ENCODE results near the gene ADORA2A. TPM values are rescaled to one million over a fixed set of nuclear protein-coding genes. Genes with fewer than 3 reads are reported as not detected.

ADORA2A gene
- total RNA-seq (10 to 100 TPM; 15.5 to 16.4 TPM), total RNA-seq (0.68 to 9.0 (median 2.9) reads per million in 172 experiments)
- polyA plus RNA-seq (2013, experiment 1 of 2) = 38.7 TPM
- 39.4 TPM for polyA plus RNA-seq (2013, experiment 2 of 2)

DNA sequence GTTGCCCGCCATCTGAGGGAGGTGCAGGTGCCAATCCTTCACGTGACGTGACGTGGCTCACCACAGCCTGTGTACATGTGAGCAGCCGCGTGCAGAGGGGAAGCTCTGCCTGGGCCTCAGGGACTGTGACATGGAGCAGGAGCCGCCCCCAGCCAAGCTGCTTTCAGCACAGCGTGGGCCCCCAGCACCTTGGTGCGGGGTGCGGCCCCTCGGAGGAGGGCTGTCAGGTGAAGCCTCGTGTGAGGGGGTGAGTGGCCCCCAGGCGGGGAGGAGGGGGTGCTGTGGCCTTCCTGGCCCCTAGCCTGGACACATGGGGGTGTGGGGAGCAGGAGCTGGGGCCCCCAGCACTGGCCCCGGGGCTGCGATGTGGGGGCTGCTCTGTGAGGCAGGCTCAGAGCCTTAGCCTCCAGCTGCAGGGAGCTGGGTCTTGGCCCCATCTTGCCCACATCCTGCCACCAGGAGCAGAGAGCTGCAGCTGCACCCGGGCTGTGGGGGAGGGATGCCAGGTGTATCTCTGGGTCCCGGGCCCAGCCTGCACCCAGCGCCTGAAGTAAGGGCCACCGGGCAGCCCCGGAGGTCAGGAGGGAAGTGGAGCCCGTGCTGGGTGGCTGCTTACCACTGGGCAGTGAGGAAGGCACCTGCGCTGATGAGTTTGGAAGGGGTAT is at the start of gene ADORA2A:
Gene ADORA2A (plus strand): TSS at position 100 of the 665 bp plus-strand sequence. CDS start 5,806 bp downstream, outside the sequence.
- Mint-ChIP-seq H3K36me3 (ENCODE audit: low read depth) (peaks cover 22% of the 10 kb centered on the region), H3K4me1 (ENCODE audit: low read depth) (peaks cover 76% of the 10 kb centered on the region), H3K4me3 (peak within 1 kb of the TSS; percentile 88), H3K9me3 (no peaks in the 10 kb centered on the region), H3K27me3 (no peaks in the 10 kb centered on the region), H3K27ac (peak within 1 kb of the TSS; percentile 92)
- Histone ChIP-seq H3K36me3 (ENCODE audit: insufficient read depth, low read length) (peaks cover 7% of the 10 kb centered on the region), H3K4me1 (ENCODE audit: insufficient read depth, low read length) (peaks cover 85% of the 10 kb centered on the region), H3K27ac (ENCODE audit: low read depth in 1 of 2, low read length in 2 of 2) (peak within 1 kb of the TSS; percentile 94 to 98), H3K4me3 (ENCODE audit: low read length) (peak within 1 kb of the TSS; percentile 70), H3K9me3 (ENCODE audit: control insufficient read depth in 1 of 2, insufficient read depth in 1 of 2, low read length in 2 of 2) (no peaks in the 10 kb centered on the region), H3K27me3 (ENCODE audit: control insufficient read depth in 1 of 2, insufficient read depth in 2 of 2, low read length in 2 of 2) (no peaks in the 10 kb centered on the region)
- ChIA-PET CTCF (interaction anchor here (0.6 to 2.1 kb wide), 3 partner anchors 271 to 416 kb away, joined by 3 to 8 read pairs (median 3); partner anchors contain the start of gene CABIN1), POLR2A (interaction anchor here (0.7 to 2.8 kb wide), 13 partner anchors 10 to 641 kb away, joined by 3 to 17 read pairs (median 4); partner anchors contain the start of genes CABIN1, GUCD1, MIF and SMARCB1)
- intact Hi-C loops (cut with DNase I, micrococcal nuclease) = loop anchor here in 1 of 2 experiments (2.0 to 10.0 kb wide), 4 partner anchors 40 to 637 kb away; no protein-coding TSS in a partner anchor
- TF ChIP-seq, protein P1, sequence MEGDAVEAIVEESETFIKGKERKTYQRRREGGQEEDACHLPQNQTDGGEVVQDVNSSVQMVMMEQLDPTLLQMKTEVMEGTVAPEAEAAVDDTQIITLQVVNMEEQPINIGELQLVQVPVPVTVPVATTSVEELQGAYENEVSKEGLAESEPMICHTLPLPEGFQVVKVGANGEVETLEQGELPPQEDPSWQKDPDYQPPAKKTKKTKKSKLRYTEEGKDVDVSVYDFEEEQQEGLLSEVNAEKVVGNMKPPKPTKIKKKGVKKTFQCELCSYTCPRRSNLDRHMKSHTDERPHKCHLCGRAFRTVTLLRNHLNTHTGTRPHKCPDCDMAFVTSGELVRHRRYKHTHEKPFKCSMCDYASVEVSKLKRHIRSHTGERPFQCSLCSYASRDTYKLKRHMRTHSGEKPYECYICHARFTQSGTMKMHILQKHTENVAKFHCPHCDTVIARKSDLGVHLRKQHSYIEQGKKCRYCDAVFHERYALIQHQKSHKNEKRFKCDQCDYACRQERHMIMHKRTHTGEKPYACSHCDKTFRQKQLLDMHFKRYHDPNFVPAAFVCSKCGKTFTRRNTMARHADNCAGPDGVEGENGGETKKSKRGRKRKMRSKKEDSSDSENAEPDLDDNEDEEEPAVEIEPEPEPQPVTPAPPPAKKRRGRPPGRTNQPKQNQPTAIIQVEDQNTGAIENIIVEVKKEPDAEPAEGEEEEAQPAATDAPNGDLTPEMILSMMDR (IDR thresholded peaks at IDR 0.05) = no peak
- DNase-seq = peak; percentile 72 to 94 (median 83)
- ATAC-seq (ENCODE audit: poor library complexity) = peak; percentile 81

DNA sequence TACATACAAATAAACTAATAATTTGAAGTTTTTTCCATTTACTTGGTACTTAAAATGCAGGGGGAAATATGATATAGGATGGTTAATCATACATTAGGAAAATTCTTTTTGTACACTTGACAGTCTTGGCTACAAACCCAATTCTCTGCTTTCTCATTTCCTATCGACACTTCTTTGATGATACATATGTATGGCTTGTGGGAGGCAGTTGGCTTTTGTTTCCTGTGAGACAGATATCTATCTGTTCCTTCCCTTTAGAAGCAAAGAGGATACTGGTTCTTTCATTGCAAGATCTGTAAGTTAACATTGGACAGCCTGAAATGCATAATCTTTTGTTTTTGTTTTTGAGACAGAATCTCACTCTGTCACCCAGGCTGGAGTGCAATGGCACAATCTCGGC is 47.9 kb upstream of the ADORA2A start:
- intact Hi-C loops (cut with DNase I, micrococcal nuclease) = no loop called here
- Mint-ChIP-seq H3K36me3 (ENCODE audit: low read depth) (peaks cover 48% of the 10 kb centered on the region), H3K4me3 (no peak overlapping the region), H3K4me1 (ENCODE audit: low read depth) (peaks cover 37% of the 10 kb centered on the region), H3K27me3 (no peaks in the 10 kb centered on the region), H3K9me3 (no peaks in the 10 kb centered on the region), H3K27ac (no peak overlapping the region)
- Histone ChIP-seq H3K36me3 (ENCODE audit: insufficient read depth, low read length) (peaks cover 24% of the 10 kb centered on the region), H3K27me3 (ENCODE audit: control insufficient read depth in 1 of 2, insufficient read depth in 2 of 2, low read length in 2 of 2) (no peaks in the 10 kb centered on the region), H3K27ac (ENCODE audit: low read depth in 1 of 2, low read length in 2 of 2) (no peak overlapping the region), H3K9me3 (ENCODE audit: control insufficient read depth in 1 of 2, insufficient read depth in 1 of 2, low read length in 2 of 2) (no peaks in the 10 kb centered on the region), H3K4me3 (ENCODE audit: low read length) (no peak overlapping the region), H3K4me1 (ENCODE audit: insufficient read depth, low read length) (peaks cover 6% of the 10 kb centered on the region)
- TF ChIP-seq, protein P1 (IDR thresholded peaks at IDR 0.05) = no peak
- ATAC-seq (ENCODE audit: poor library complexity) = peak; percentile 68
- POLR2A ChIA-PET = no interaction called here
- CTCF ChIA-PET = no interaction called here
- peak in 3 of 14 experiments; percentile 11 to 26 (median 12) for DNase-seq

DNA sequence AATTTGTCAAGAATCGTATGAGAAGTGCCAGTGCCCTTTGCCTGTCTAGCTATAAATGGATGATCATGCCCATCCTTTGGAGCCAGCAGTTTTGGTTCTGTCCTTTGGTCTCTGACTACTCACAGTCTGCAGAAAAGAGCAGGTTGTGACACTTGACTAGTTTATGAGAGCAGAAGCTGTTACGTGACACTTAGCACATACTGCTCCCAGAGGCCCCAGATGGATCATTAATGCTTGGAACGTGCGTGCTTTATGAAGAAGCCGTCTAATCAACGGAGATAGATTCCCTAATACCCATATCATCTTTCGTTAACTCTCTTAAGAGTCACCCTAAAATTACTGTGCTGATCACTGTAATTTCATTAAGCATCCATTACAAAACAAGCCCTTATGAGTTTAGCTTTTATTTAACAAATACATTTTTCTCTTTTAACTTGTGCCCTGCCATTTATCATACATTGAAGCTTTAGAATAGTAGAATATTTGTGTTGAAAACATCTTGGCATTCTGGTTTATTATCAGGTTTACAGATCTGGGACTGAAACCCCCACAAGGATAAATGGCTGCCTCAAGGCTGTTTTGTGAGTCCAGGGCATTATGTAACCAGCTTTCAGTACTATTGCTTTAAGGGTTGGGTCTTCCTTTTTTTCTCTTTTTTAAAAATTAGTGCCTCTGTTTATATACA is 47.0 kb upstream of the ADORA2A start:
- CTCF ChIA-PET = no interaction called here
- Mint-ChIP-seq H3K27ac (no peak overlapping the region), H3K9me3 (no peaks in the 10 kb centered on the region), H3K4me1 (ENCODE audit: low read depth) (peaks cover 37% of the 10 kb centered on the region), H3K27me3 (no peaks in the 10 kb centered on the region), H3K36me3 (ENCODE audit: low read depth) (peaks cover 41% of the 10 kb centered on the region), H3K4me3 (no peak overlapping the region)
- intact Hi-C loops (cut with DNase I, micrococcal nuclease) = no loop called here
- Histone ChIP-seq H3K4me1 (ENCODE audit: insufficient read depth, low read length) (peaks cover 6% of the 10 kb centered on the region), H3K4me3 (ENCODE audit: low read length) (no peak overlapping the region), H3K27ac (ENCODE audit: low read depth in 1 of 2, low read length in 2 of 2) (no peak overlapping the region), H3K36me3 (ENCODE audit: insufficient read depth, low read length) (peaks cover 24% of the 10 kb centered on the region), H3K9me3 (ENCODE audit: control insufficient read depth in 1 of 2, insufficient read depth in 1 of 2, low read length in 2 of 2) (no peaks in the 10 kb centered on the region), H3K27me3 (ENCODE audit: control insufficient read depth in 1 of 2, insufficient read depth in 2 of 2, low read length in 2 of 2) (no peaks in the 10 kb centered on the region)
- TF ChIP-seq, protein P1 (IDR thresholded peaks at IDR 0.05) = no peak
- POLR2A ChIA-PET = no interaction called here
- ATAC-seq (ENCODE audit: poor library complexity) (no peak), DNase-seq (no peak)

Data from CD4-positive, alpha-beta T cell (primary cell).